ENCODE data around the gene MYO3B.

Gene MYO3B

DNA sequence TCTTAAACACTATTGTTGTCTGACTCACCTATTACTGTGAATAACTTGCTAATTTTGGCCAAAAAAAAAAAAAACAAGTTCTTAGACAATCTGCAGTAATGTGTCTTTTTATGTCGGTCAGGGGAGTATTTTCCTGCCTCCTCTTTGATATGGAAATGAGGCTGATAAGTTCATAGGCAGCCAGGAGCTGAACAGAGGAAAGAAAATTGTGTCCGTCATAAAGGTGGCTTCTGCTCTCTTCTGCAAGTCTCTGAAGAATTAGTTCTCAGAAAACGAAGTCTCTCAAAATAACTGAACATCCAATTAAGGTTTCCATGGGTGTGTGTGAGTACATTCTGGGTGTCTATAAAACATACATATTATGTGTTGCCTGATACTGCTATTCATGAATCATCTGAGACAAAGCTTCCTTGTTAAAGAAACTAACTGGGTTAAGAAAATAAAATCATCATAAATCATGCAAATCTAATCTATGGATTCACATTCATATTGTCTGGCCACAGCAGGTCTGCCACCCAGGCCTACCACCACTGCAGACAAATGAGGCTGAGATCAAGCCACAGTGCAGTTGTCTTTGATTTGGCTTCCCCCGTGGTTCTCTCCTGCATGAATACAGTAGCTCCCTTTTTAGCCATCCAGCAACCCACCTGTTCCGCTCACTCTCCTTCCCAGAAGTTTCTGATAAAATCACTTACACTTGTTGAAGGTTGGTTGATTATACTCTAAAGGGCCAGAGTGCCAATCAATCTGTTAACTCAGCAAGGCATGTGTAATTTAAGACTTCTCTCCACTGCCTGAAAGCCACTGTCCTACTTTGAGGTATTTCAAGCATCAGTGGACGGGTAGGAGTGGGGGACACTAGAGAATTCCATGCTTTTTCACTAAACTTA is 517.8 kb downstream of the MYO3B start:
- TF ChIP-seq GATA3 (IDR thresholded peaks at IDR 0.05; ENCODE audit: low read depth, low read length) (no peak), GATA2 (IDR thresholded peaks at IDR 0.05; ENCODE audit: low read depth, low read length) (no peak)

DNA sequence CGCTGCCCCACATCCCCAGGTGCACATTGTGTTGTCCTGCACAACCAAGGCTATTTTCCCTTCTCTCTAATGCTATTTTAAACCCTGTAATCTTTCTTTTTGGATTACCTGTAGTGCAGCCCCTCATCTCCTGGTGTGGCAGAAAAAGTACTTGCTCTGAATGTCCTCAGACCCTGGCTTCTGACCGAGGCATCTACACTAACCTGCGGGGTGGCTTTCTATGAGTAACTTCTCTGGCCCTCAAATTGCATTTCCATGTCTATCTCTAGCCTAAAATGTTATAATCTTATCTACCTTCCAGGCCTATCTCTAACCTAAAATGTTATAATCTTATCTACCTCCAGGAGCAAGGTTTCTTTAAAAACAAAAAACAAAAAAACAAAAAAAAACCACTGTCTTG is 519.0 kb downstream of the MYO3B start:
- TF ChIP-seq GATA2 (IDR thresholded peaks at IDR 0.05; ENCODE audit: low read depth, low read length) (no peak), GATA3 (IDR thresholded peaks at IDR 0.05; ENCODE audit: low read depth, low read length) (no peak)

DNA sequence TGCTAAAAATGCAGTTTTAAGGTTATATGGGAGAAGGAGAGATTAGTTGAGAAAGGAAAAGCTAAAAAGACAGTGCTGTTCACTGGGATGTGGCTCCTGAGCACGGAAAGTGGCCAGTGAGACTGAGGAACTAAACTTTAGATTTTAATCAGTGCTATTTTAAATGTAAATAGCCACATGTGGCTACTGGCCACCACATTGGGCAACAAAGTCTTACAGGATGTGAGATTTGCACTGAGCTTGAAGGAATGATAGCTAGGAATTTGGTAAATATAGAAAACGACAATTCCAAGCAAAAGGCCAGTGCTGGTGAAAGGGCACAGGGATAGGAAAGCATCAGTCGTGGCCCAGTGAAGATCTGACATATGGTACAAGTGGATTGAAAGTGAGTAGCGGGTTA is 523.1 kb downstream of the MYO3B start:
- TF ChIP-seq GATA2 (IDR thresholded peaks at IDR 0.05; ENCODE audit: low read depth, low read length), result no peak
- TF ChIP-seq GATA3 (IDR thresholded peaks at IDR 0.05; ENCODE audit: low read depth, low read length), result no peak

DNA sequence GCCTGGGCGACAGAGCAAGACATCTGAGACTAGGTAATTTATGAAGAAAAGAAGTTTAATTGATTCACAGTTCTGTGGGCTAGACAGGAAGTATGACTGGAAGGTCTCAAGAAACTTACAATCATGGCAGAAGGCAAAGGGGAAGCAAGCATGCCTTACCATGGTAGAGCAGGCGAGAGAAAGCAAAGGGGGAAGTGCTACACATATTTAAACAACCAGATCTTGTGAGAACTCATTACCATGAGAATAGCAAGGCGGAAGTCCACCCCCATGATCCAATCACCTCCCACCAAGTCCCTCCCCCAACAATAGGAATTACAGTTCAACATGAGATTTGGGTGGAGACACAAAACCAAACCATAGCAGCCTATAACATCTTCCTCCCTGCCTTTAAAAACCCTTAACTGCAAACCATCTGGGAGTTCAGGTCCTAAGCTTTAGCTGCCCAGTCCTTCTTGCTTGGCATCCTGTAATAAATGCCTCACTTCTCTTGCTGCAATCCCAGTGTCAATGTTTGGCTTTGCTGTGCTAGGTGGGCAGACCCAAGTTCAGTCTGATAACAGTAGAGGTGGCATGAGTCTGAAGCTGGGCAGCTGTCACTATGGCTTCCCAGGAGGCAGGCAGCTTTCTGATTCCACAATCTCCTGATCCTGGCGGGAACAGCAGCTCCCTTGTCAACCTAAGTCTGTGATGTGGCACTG is 526.0 kb downstream of the MYO3B start:
- TF ChIP-seq GATA3 (IDR thresholded peaks at IDR 0.05; ENCODE audit: low read depth, low read length) (no peak), GATA2 (IDR thresholded peaks at IDR 0.05; ENCODE audit: low read depth, low read length) (no peak)
